Stimulated activated CD4-positive, alpha-beta T cell treated with anti-CD3 and anti-CD28 coated beads, Interleukin-4, amount 100 ng/mL, for 48 hours (primary cell): ENCODE results near the gene LKAAEAR1.

Experiments
- DNase-seq, 2 donors: peaks; one replicate each; pipeline ENCODE4 v3.0.0-alpha.2; 2020; ENCODE audit warnings: low read depth in 2 of 2

The LKAAEAR1 gene

DNA sequence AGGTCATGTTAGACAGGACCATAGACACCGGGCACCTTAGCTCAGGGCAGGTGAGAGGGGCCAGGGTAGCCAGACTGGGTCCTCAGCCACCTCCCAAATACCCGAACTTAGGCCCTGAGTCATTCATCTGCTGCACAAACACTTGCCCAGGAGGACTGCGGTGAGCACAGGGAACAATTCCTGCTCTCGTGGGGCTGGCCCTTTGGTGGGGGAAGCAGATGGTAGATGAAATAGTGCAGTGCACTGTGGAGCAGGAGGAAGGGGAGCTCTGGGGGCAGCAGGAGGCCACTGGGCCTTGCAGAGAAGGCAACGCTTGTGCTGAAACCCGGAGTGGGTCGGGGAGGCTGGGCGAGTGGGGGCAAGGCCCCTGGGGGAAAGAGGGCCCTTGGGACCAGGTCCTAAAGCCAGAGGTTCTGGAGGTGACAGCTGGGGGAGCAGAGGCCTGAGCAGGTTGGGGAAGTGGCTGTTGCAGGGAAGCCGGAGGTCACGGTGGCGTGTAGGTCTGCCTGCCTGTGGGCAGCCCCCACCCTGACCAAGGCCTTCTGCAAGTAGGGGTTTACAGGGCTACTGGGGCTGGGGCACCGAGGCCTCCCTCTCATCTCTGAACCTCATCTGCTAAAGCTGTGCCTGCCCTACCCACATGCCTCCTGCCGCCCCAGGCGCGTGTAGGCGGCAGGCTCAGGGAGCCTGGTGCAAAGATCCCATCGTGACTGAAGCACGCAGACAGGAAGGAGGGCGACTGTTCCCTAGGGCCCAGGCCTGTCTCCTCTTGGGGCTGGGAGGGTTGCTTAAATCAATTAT is 27.8 kb upstream of the LKAAEAR1 start:
- DNase-seq: no peak

- DNase-seq: no peak
These were observed 26.3 kb upstream of the LKAAEAR1 start for GRCh38 chr20:64110411-64111068.

DNA sequence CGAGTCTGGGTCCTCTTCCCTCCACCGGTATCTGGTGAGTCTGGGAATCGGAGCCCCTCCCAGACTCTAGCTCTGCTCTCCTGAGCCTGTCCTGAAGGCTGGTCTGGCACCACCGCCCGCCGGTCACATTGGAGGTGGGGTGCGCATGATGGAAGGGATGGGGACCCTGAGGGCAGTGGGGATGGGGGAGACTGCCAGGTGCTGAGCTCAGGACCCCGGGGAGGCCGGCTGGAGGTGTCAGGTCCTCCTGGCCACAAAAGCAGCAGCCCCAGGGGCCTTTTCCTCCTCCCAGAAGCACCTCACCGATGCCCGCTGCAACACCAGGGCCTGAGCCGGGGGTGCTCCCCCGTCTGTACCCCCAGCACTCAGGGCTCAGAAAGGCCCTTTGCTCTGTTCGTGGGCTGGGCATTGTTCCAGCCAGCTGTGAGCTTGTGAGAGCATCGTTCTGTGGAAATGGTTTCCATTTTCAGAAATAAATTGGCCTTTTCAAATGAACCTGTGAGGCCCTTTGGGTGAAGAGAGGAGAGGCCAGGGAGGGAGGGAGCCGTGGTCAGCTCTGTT is 25.7 kb upstream of the LKAAEAR1 start:
- DNase-seq: no peak

DNA sequence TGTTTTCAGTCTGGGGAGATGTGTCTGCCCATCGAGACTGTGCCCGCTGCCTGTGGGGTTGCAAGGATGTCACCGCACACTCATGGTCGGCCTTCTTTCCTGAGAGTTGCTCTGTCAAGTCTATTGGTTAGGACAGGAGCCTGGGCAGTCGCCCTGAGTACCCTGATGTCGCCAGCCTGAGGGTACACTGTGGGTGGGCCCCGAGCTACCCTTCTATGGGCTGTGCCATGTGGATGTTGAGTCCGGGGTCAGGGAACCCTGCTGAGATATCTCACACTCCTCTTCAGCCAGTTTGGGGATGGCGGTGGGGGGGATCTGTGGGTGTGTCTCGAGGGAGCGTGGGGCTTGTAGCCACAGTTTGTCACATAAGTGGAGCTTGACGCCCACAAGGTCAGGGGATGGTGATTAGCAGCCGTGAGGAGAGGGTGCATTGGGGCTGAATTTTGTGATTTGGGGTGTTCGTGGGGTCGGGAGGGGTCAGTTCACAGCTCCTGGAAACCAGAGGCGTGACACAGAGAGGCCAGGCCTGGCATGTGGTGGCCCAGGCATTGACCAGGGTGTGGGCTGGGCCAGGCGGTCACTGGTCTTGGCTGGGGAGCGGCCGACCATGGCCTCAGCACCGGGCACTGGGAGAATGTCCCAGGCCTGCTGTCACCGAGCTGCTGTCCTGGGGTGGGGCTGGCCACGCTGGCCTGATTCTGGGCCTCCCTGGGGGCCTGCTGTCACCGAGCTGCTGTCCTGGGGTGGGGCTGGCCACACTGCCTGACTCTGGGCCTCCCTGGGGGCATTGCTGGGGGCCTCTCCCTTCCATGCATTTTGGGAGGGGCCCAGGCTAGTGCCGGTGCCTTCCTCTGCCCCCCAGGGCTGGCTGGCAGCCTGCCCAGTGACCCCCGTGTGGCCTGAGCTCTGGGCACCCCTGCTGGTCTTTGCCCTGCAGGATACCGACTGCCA is 24.8 kb upstream of the LKAAEAR1 start:
- no peak for DNase-seq

- DNase-seq: no peak
These were observed 23.7 kb upstream of the LKAAEAR1 start for GRCh38 chr20:64107736-64108457.

GRCh38 chr20:64106981-64107735 is 23.0 kb upstream of the LKAAEAR1 start, which contains the start of gene NPBWR2:
Gene NPBWR2, minus strand, starts transcription at chr20:64107565. Its CDS starts 734 bp downstream, at chr20:64106831.
- no peak for DNase-seq

- no peak for DNase-seq
These were observed 22.3 kb upstream of the LKAAEAR1 start for GRCh38 chr20:64106435-64106961.

DNA sequence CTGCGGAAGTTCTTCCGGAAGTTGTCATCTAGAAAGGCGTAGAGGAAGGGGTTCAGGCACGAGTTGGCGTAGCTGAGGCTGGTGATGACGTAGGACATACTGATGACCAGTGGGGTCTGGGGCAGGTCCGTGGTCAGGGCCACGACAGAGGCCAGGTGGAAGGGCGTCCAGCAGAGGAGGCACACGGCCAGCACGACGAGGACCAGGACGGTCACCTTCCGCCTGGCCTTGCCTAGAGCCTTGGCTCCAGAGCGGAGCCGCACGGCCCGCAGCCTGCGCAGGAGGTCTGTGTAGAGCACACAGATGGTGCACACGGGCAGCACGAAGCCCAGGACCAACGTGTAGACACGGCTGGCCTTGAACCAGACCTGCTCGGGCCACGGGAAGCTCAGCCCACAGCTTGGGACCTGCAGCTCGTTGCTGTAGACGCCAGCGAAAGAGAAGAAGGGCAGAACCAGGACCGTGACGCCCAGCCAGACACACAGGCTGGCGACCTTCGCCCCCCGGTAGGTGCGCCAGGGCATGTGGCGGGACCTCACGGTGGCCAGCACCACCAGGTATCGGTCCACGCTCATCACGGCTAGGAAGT is 21.7 kb upstream of the LKAAEAR1 start:
- DNase-seq: no peak

DNA sequence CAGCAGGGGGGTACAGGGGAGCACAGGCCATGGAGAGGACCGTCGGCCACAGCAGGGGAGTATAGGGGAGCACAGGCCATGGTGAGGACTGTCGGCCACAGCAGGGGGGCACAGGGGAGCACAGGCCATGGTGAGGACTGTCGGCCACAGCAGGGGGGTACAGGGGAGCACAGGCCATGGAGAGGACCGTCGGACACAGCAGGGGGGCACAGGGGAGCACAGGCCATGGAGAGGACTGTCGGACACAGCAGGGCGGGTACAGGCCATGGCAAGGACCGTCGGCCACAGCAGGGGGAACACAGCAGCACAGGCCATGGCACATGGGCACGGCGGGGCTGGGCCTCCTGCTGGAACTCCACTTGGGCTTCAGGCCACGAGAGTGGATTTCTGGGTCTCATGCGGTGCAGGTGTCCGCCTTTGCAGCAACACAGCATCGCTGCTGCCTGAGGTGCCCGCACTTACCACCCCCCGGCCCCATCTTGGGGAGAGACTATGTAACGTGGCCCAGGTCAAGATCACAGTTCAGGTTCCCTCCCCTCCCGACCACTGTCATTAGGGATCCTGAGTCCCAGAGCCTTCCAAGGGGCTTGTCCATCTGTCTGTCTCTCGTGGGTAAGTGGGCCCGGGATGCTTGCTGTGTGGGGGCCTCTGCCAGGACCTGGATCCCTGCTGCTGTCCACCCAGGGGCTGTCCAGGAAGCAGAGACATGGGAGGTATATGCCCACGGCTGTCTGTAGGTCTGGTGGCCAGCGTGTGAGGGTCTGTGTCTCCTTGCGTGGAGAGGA is 20.7 kb upstream of the LKAAEAR1 start:
- DNase-seq: no peak

- no peak for DNase-seq
These were observed 19.9 kb upstream of the LKAAEAR1 start for GRCh38 chr20:64103871-64104666.

- no peak for DNase-seq
These were observed 18.6 kb upstream of the LKAAEAR1 start for GRCh38 chr20:64102647-64103354.

DNA sequence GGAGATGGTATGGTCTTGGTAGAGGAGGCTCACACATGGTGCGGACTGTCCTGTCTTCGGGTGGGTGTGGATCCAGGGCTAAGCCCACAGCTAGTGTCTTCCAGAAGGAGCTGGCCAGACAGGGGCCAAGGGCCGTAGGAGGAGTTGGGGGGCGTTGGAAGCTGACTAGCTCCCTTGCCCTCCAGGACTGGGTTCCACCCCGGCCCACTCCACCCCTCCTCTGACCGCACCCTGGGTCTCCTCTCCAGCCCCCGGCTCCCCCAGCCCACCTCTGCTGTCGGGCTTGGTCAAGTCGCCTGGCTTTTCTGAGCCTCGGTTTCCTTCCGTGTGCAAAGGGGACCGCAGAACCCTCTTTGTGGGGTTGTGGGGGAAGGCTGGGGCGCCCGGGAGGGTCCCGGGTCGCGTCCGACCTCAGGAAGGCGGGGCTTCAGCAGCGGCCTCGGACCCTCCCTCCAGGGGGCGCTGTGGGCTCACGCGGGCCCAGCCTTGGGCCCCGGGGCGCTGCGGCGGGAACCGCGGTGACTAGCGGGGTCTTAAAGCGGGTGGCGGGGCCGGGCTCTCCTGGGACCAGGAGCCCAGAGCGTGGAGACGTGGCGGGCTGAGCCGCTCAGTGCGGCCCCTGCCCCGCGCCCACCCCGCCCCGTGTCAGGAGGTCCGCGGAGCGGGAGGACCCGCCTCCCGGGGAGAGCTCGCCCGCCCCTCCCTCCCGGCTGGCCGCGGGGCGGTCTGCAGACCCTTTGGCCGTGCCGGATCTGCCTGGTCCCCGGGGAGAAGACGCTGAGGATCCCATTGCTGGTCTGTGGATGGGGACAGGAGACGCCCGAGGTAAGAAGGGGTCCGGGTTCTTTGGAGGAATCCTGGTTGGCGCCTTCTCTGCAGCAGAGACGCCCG is 17.8 kb upstream of the LKAAEAR1 start:
- DNase-seq: peak; percentile 60 to 74

DNA sequence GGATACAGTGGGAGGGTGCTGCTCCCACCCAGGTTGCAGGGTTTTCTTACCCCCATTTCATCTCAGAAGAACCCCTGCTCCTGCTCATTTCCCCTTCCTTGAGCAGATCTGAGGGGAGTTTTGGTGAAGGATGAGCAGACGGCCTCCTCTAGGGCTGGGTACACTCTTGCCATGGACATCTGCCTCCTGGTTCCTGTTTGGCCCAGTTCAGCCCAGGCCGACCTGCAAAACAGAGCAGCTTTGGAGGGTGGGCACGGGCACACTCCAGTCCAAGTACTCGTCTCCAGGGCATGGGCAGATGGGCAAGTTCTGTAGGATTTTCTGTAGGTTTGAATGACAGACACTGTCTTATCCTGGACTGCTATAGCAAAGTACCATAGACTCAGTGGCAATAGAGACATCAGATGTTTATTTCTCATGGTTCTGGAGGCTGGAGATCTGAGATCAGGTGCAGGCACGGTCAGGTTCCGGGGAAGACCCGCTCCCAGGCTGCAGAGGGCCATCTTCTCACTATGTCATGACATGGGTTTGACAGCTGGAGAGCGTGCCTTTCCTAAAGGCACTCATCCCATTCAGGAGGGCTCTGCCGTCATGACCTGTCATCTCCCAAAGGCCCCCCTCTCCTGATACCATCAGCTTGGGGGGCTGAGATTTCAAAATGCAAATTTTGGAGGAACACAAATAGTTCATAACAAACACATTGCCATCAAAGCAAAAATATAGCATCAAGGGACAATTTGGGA is 16.9 kb upstream of the LKAAEAR1 start:
- no peak for DNase-seq

- no peak for DNase-seq
These were observed 16.3 kb upstream of the LKAAEAR1 start for GRCh38 chr20:64100566-64100888.

GRCh38 chr20:64099880-64100565 is 15.8 kb upstream of the LKAAEAR1 start:
- no peak for DNase-seq
